ENCODE data around the gene DHX15.

- TF ChIP-seq CTCF (IDR thresholded peaks at IDR 0.05) (no peak), POLR2A (IDR thresholded peaks at IDR 0.05) (no peak)
These were observed 31.6 kb upstream of the DHX15 start for GRCh38 chr4:24615977-24616376.
